ENCODE measurements around the gene JMJD7. TPM values are rescaled to one million over a fixed set of nuclear protein-coding genes. Genes with fewer than 3 reads are reported as not detected.

The JMJD7 gene
- total RNA-seq: 10 to 100 TPM in 1 of 2 donors, 1 to 10 TPM in 1; 2.8 to 19.0 TPM
- 10 to 100 TPM; 24.6 to 25.0 TPM for polyA plus RNA-seq (ENCODE audit: insufficient read length in 2 of 2)
- long read RNA-seq, donor 1, partial matches to known transcripts: 0 of 6 reads
- long read RNA-seq, donor 1, other reads (novel, unspliced or antisense): 0 of 6 reads
- long read RNA-seq, donor 2, partial matches to known transcripts: 0 of 1 reads
- long read RNA-seq, donor 2, other reads (novel, unspliced or antisense): 0 of 1 reads
- long read RNA-seq, donor 3, partial matches to known transcripts: 0 of 1 reads
- long read RNA-seq, donor 3, other reads (novel, unspliced or antisense): 0 of 1 reads
- long read RNA-seq, donor 4, transcript JMJD7-201 (8 exons, 1,416 nt): major isoform, 5 of 6 reads
- long read RNA-seq, donor 4, partial matches to known transcripts: 0 of 6 reads
- long read RNA-seq, donor 4, other reads (novel, unspliced or antisense): 0 of 6 reads

DNA sequence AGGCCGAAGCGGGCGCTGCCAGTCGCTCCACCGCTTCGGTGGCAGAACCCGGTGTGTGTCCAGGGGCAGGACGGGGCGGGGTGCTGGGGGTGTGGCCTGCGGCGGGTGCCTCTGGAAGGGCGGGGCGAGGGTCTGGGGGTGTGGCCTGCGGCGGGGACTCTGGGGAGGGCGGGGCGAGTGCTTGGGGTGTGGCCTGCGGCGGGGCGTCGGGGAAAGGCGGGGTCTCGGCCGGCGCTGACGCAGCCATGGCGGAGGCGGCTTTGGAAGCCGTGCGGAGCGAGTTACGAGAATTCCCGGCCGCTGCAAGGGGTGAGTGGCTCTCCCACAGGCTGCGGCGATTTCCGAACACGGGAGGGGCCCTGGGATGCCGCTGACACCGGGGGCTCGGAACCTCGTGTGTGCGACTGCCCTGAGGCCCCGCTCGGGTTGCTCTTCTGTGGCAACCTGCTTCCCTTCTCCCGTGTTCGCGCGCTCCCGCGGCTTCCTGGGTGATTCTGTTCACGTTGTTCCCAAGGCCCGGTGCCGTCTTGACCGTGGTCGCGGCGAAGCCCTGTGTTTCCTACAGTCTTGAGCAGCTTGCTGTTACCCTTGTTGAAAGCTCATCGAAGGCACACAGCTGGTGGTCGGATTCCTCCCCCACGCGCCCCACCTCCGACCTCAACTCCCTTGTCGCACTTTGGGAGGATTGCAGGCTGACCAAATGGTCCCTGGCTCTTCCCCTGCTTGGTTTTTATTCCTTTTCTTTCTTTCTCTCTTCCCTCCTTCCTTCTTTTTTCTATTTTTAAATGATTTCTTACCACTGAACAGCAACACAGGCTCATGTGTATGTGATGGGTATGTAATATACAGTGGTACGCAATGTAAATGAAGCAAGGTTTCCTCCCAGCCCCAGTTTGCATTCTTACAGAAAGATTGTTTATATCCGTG is at the start of gene JMJD7:
TSS of gene JMJD7 (plus strand) at position 213 of the 927 bp plus-strand sequence. CDS start at position 246, 33 bp downstream.
- WGBS (ENCODE audit: insufficient coverage): under 1% methylated on average over 65 of the region's 66 CpGs
- H3K4me1 ChIP-seq (ENCODE audit: control insufficient read depth, insufficient read depth, low read length): peaks cover 21% of the 10 kb centered on the region
- H3K27me3 ChIP-seq (ENCODE audit: control insufficient read depth, insufficient read depth, low read length): no peaks in the 10 kb centered on the region
- H3K27ac ChIP-seq (ENCODE audit: low read depth, low read length): peak within 1 kb of the TSS; percentile 90
- DNase-seq (ENCODE audit: low read depth in 4 of 6, low spot score in 6 of 6): peak; percentile 70 to 96 (median 82)
- no peaks in the 10 kb centered on the region for H3K9me3 ChIP-seq (ENCODE audit: control insufficient read depth, insufficient read depth, low read length)
- peaks cover 63% of the 10 kb centered on the region for H3K36me3 ChIP-seq (ENCODE audit: control insufficient read depth, insufficient read depth, low read length)
- H3K4me3 ChIP-seq (ENCODE audit: low read depth, low read length): peak within 1 kb of the TSS; percentile 95

DNA sequence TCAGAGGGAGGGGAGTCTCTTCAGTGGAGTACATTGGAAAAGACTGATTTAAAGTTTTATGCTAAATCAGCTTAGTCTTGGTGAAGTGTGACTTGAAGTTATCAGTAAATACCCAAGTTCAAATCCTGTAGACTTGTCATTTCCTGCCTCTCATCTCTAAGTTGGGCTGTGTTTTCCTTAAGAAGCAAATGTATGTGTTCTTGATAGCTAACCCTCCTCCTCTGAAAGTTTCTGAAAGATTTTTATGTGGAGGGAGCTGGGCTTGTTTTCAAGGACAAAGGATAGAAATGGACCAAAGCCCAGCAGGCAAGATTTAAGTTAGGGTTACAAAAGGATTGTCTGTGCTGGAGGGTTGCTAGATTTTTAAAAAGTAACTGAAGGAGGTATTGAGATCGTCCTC is 49.4 kb upstream of the JMJD7 start:
- no peak overlapping the region for H3K27ac ChIP-seq (ENCODE audit: low read depth, low read length)
- no CpG with 5 or more reads among the region's 1 CpG for WGBS (ENCODE audit: insufficient coverage)
- H3K36me3 ChIP-seq (ENCODE audit: control insufficient read depth, insufficient read depth, low read length): no peaks in the 10 kb centered on the region
- H3K27me3 ChIP-seq (ENCODE audit: control insufficient read depth, insufficient read depth, low read length): no peaks in the 10 kb centered on the region
- DNase-seq (ENCODE audit: low read depth in 4 of 6, low spot score in 6 of 6): no peak
- no peaks in the 10 kb centered on the region for H3K9me3 ChIP-seq (ENCODE audit: control insufficient read depth, insufficient read depth, low read length)
- H3K4me1 ChIP-seq (ENCODE audit: control insufficient read depth, insufficient read depth, low read length): peaks cover 18% of the 10 kb centered on the region
- no peak overlapping the region for H3K4me3 ChIP-seq (ENCODE audit: low read depth, low read length)

DNA sequence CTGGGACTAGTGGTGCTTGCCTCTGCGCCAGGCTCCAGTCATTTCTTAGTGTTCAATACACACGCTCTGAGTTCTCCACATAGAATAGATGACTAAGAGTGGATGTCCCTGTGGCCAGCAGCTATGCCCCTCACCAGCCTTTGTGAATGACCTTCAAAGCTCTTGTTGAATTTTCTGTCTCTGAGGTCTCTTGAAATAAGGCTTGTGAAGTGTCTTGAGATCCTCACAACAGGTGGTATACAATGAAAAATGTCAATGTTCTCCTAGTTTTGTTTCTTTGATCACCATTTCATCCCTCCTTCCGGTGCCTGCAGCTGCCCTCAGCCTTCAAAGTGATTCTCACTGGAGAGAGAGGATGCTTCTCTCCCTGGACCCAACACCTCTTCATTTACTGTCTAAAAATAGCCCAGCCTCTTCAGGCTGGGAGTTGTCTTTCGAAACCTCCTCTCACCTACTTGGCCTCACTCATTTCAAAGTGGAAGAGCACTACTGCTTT is 48.2 kb upstream of the JMJD7 start:
- Histone ChIP-seq H3K9me3 (ENCODE audit: control insufficient read depth, insufficient read depth, low read length) (no peaks in the 10 kb centered on the region), H3K27me3 (ENCODE audit: control insufficient read depth, insufficient read depth, low read length) (no peaks in the 10 kb centered on the region), H3K4me3 (ENCODE audit: low read depth, low read length) (no peak overlapping the region), H3K27ac (ENCODE audit: low read depth, low read length) (no peak overlapping the region), H3K36me3 (ENCODE audit: control insufficient read depth, insufficient read depth, low read length) (no peaks in the 10 kb centered on the region), H3K4me1 (ENCODE audit: control insufficient read depth, insufficient read depth, low read length) (peaks cover 13% of the 10 kb centered on the region)
- no peak for DNase-seq (ENCODE audit: low read depth in 4 of 6, low spot score in 6 of 6)
- WGBS (ENCODE audit: insufficient coverage): no CpG with 5 or more reads among the region's 4 CpGs

GRCh38 chr15:41780266-41780665 is 47.6 kb upstream of the JMJD7 start:
- H3K9me3 ChIP-seq (ENCODE audit: control insufficient read depth, insufficient read depth, low read length): no peaks in the 10 kb centered on the region
- no CpG with 5 or more reads among the region's 2 CpGs for WGBS (ENCODE audit: insufficient coverage)
- no peaks in the 10 kb centered on the region for H3K36me3 ChIP-seq (ENCODE audit: control insufficient read depth, insufficient read depth, low read length)
- H3K27ac ChIP-seq (ENCODE audit: low read depth, low read length): no peak overlapping the region
- no peaks in the 10 kb centered on the region for H3K27me3 ChIP-seq (ENCODE audit: control insufficient read depth, insufficient read depth, low read length)
- H3K4me1 ChIP-seq (ENCODE audit: control insufficient read depth, insufficient read depth, low read length): peaks cover 13% of the 10 kb centered on the region
- no peak for DNase-seq (ENCODE audit: low read depth in 4 of 6, low spot score in 6 of 6)
- H3K4me3 ChIP-seq (ENCODE audit: low read depth, low read length): no peak overlapping the region

DNA sequence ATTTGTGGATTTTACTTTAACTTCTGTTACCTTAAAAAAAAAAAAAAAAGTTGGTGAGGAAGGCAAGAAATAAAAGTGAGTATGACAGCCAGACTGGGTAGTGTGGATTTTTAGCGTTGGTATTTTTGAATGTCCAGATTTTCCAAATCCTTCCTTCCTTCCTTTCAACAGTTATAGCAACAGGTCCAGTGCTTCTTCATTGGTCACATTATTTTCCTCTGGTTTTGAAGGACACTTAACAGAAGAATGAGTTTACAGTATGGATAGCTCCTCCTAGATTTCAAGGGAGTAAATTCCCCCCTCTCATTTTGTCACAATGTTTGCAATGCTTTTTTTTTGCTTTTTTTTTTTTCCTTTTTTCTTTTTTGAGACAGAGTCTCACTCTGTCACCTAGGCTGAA is 47.2 kb upstream of the JMJD7 start:
- Histone ChIP-seq H3K9me3 (ENCODE audit: control insufficient read depth, insufficient read depth, low read length) (no peaks in the 10 kb centered on the region), H3K4me3 (ENCODE audit: low read depth, low read length) (no peak overlapping the region), H3K27ac (ENCODE audit: low read depth, low read length) (no peak overlapping the region), H3K27me3 (ENCODE audit: control insufficient read depth, insufficient read depth, low read length) (no peaks in the 10 kb centered on the region), H3K36me3 (ENCODE audit: control insufficient read depth, insufficient read depth, low read length) (no peaks in the 10 kb centered on the region), H3K4me1 (ENCODE audit: control insufficient read depth, insufficient read depth, low read length) (peaks cover 13% of the 10 kb centered on the region)
- no CpG with 5 or more reads among the region's 1 CpG for WGBS (ENCODE audit: insufficient coverage)
- DNase-seq (ENCODE audit: low read depth in 4 of 6, low spot score in 6 of 6): no peak

- Histone ChIP-seq H3K4me3 (ENCODE audit: low read depth, low read length) (no peak overlapping the region), H3K27me3 (ENCODE audit: control insufficient read depth, insufficient read depth, low read length) (no peaks in the 10 kb centered on the region), H3K4me1 (ENCODE audit: control insufficient read depth, insufficient read depth, low read length) (peaks cover 7% of the 10 kb centered on the region), H3K9me3 (ENCODE audit: control insufficient read depth, insufficient read depth, low read length) (no peaks in the 10 kb centered on the region), H3K27ac (ENCODE audit: low read depth, low read length) (no peak overlapping the region), H3K36me3 (ENCODE audit: control insufficient read depth, insufficient read depth, low read length) (no peaks in the 10 kb centered on the region)
- no peak for DNase-seq (ENCODE audit: low read depth in 4 of 6, low spot score in 6 of 6)
- WGBS (ENCODE audit: insufficient coverage): 53% methylated on average over 3 of the region's 5 CpGs
Measured at GRCh38 chr15:41782371-41783282, 45.3 kb upstream of the JMJD7 start.

DNA sequence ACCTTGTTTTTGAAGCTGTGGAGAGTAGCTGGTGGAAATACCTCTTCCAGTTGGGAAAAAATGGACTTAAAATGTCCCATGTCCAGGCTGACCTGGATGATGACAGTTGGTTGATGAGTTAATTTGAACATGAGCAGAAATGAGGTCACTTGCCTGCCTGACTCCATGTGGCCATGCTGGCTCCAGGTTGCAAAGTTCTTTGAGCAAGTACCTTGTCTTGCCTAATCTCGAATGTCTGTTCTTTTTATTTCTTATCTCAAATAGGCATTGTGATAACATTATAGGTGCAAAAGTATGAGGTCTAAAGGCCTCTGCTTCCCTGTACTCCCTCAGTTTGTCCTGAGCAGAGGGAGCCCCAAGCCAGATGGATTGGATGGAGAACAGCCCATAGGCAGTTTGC is 44.6 kb upstream of the JMJD7 start:
- Histone ChIP-seq H3K36me3 (ENCODE audit: control insufficient read depth, insufficient read depth, low read length) (no peaks in the 10 kb centered on the region), H3K27me3 (ENCODE audit: control insufficient read depth, insufficient read depth, low read length) (no peaks in the 10 kb centered on the region), H3K27ac (ENCODE audit: low read depth, low read length) (no peak overlapping the region), H3K9me3 (ENCODE audit: control insufficient read depth, insufficient read depth, low read length) (no peaks in the 10 kb centered on the region), H3K4me3 (ENCODE audit: low read depth, low read length) (no peak overlapping the region), H3K4me1 (ENCODE audit: control insufficient read depth, insufficient read depth, low read length) (peaks cover 7% of the 10 kb centered on the region)
- no peak for DNase-seq (ENCODE audit: low read depth in 4 of 6, low spot score in 6 of 6)
- no CpG with 5 or more reads among the region's 1 CpG for WGBS (ENCODE audit: insufficient coverage)

GRCh38 chr15:41788262-41788661 is 39.6 kb upstream of the JMJD7 start:
- Histone ChIP-seq H3K36me3 (ENCODE audit: control insufficient read depth, insufficient read depth, low read length) (no peaks in the 10 kb centered on the region), H3K9me3 (ENCODE audit: control insufficient read depth, insufficient read depth, low read length) (no peaks in the 10 kb centered on the region), H3K4me3 (ENCODE audit: low read depth, low read length) (no peak overlapping the region), H3K27ac (ENCODE audit: low read depth, low read length) (no peak overlapping the region), H3K4me1 (ENCODE audit: control insufficient read depth, insufficient read depth, low read length) (peaks cover 4% of the 10 kb centered on the region), H3K27me3 (ENCODE audit: control insufficient read depth, insufficient read depth, low read length) (no peaks in the 10 kb centered on the region)
- 82% methylated on average over 3 of the region's 3 CpGs for WGBS (ENCODE audit: insufficient coverage)
- DNase-seq (ENCODE audit: low read depth in 4 of 6, low spot score in 6 of 6): no peak

DNA sequence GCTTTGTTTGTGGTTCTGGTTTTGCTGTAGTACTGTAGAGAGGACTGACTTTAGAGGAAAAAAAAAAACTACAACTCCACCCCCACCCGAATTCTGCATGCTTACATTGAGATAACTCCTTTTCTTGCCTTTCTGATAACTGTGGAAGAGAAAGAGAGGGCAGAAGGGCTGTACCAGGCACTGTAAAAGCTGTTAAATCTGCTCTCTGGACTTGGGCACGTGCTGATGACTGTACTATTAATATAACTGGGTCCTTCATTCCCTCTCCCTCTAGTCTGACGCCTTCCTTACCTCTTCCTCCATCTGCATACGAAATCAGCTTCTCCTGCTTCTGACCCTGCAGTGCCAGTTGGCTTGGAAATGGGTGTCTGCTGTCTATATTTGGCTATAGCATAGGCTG is 38.7 kb upstream of the JMJD7 start:
- WGBS (ENCODE audit: insufficient coverage): no CpG with 5 or more reads among the region's 4 CpGs
- DNase-seq (ENCODE audit: low read depth in 4 of 6, low spot score in 6 of 6): no peak

More for the DNA sequence above, 38.7 kb upstream of the JMJD7 start:
- no peaks in the 10 kb centered on the region for H3K36me3 ChIP-seq (ENCODE audit: control insufficient read depth, insufficient read depth, low read length)
- H3K27me3 ChIP-seq (ENCODE audit: control insufficient read depth, insufficient read depth, low read length): no peaks in the 10 kb centered on the region
- no peaks in the 10 kb centered on the region for H3K9me3 ChIP-seq (ENCODE audit: control insufficient read depth, insufficient read depth, low read length)
- peaks cover 4% of the 10 kb centered on the region for H3K4me1 ChIP-seq (ENCODE audit: control insufficient read depth, insufficient read depth, low read length)
- H3K4me3 ChIP-seq (ENCODE audit: low read depth, low read length): no peak overlapping the region
- H3K27ac ChIP-seq (ENCODE audit: low read depth, low read length): no peak overlapping the region
